GM23338 (cell line): ENCODE results near the gene MARK2.

Source experiments
- CREB1 ChIP-seq: fragments of 250-450 bp; sonication (Bioruptor Pico); IDR thresholded peaks from 2 replicates; pipeline ENCODE4 v1.5.0; 2020; ENCODE audit warnings: low read depth, mild to moderate bottlenecking, moderate library complexity
- CTCF ChIP-seq, 2 experiments: fragments of 200-600 bp in 1 of 2; sonication (generic) in 1 of 2; conservative IDR thresholded peaks; 2 replicates each; pipeline versions ENCODE4 v1.5.1 to v1.6.1; 2016 to 2017; ENCODE audit warnings: antibody characterized with exemption in 2 of 2, low read depth in 2 of 2, mild to moderate bottlenecking in 2 of 2, moderate library complexity in 1 of 2
- EZH2 ChIP-seq: fragments of 200-600 bp; sonication (generic); IDR thresholded peaks from one replicate; pipeline ENCODE4 v1.8.0; 2017; ENCODE audit warnings: antibody characterized with exemption, mild to moderate bottlenecking, low read depth; ENCODE audit not compliant: unreplicated experiment
- EZH2phosphoT487 ChIP-seq: fragments of 200-600 bp; sonication (generic); IDR thresholded peaks from one replicate; pipeline ENCODE4 v1.8.1; 2018; ENCODE audit warnings: antibody characterized with exemption; ENCODE audit not compliant: unreplicated experiment
- JUNB ChIP-seq: IDR thresholded peaks from one replicate; pipeline ENCODE4 v1.6.1; 2016; ENCODE audit warnings: antibody characterized with exemption; ENCODE audit not compliant: unreplicated experiment
- POLR2AphosphoS5 ChIP-seq: IDR thresholded peaks from 2 replicates; pipeline ENCODE4 v1.6.1; 2016; ENCODE audit warnings: antibody characterized with exemption, low read depth
- REST ChIP-seq: IDR thresholded peaks from one replicate; pipeline ENCODE4 v1.6.1; 2018; ENCODE audit warnings: antibody characterized with exemption; ENCODE audit not compliant: unreplicated experiment
- ZNF114 ChIP-seq: fragments of 250-450 bp; sonication (Bioruptor Pico); IDR thresholded peaks from 2 replicates; pipeline ENCODE4 v1.5.0; 2020; ENCODE audit warnings: mild to moderate bottlenecking, moderate library complexity

GRCh38 chr11:63831326-63831725, 7.6 kb upstream of the MARK2 start:
- TF ChIP-seq CTCF (conservative IDR thresholded peaks at IDR 0.05; ENCODE audit: low read depth in 2 of 2) (no peak), REST (no peak), EZH2 (no peak), CREB1 (CRISPR knock-in tag) (no peak), POLR2AphosphoS5 (no peak), ZNF114 (no peak), EZH2phosphoT487 (no peak), JUNB (no peak)
